GM18507 (cell line): ENCODE measurements around the gene FCN3.

Experiments
- DNase-seq: peaks from one replicate; pipeline ENCODE4 v3.0.0; 2011; ENCODE audit warnings: low read depth; ENCODE audit not compliant: insufficient read length; ENCODE audit errors: extremely low spot score
- FAIRE-seq: peaks from 2 replicates; lab custom pipeline; 2011; peaks lifted over from hg19 to GRCh38; lab: Jason Lieb, UNC

The FCN3 gene

DNA sequence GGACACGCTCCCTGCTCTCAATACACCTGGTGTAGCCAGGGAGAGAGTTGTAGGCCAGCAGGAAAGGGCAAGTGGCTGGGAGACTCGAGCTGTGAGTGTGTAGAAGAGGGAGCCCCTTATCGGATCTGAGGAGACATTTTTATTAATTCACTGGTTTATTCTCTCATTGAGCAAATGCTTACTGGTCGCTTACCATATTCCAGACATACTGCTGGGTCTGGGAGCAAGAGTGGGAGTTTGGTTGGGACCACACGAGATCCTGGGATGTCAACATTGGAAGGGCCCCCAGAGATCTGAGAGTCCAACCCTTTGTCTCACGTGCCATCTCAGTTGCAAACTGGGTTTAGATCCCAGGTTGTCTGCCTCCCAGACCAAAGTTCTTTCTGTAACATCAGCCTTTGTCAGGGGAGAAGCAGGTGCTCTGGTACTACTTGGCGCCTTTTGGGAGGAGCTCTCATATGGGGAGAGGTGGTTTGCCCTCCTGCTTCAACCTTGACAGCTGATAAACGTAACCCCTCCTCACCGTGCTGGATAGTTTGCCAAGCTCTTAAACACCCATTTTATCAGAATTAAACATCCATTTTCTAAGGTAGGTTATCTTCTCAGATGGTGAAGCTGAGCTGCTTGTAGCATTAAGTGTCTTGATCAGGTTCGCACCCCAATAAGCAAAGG, 51.9 kb downstream of the FCN3 start:
- FAIRE-seq: no peak
- no peak for DNase-seq

GRCh38 chr1:27321813-27322568, 52.6 kb downstream of the FCN3 start, which contains the start of gene TMEM222:
TMEM222 (plus strand) TSS chr1:27322163; CDS start chr1:27322198, 35 bp downstream.
- FAIRE-seq: peak; percentile 86
- DNase-seq: peak; percentile 97
